ENCODE measurements around the gene VTI1A. TPM values are rescaled to one million over a fixed set of nuclear protein-coding genes. Genes with fewer than 3 reads are reported as not detected.

Gene VTI1A
- total RNA-seq, 2 experiments from 2014 or later = 39.0 to 54.6 TPM

- ATAC-seq = no peak
- CTCF ChIA-PET = no interaction called here
- no peak overlapping the region for H3K4me3 Mint-ChIP-seq
These were observed 346.3 kb downstream of the VTI1A start for GRCh38 chr10:112793202-112793921.

GRCh38 chr10:112794201-112794600 is 347.2 kb downstream of the VTI1A start:
- Mint-ChIP-seq H3K36me3 (peaks cover 6% of the 10 kb centered on the region), H3K27me3 (no peaks in the 10 kb centered on the region), H3K27ac (no peak overlapping the region), H3K9me3 (ENCODE audit: low read depth) (peaks cover 5% of the 10 kb centered on the region), H3K4me3 (no peak overlapping the region), H3K4me1 (no peaks in the 10 kb centered on the region)
- DNase-seq (no peak), ATAC-seq (no peak)
- CTCF ChIA-PET = no interaction called here

More at GRCh38 chr10:112793202-112793921, 346.3 kb downstream of the VTI1A start:
- DNase-seq = no peak
- Mint-ChIP-seq H3K36me3 (peaks cover 7% of the 10 kb centered on the region), H3K27ac (no peak overlapping the region), H3K27me3 (no peaks in the 10 kb centered on the region), H3K9me3 (ENCODE audit: low read depth) (peaks cover 6% of the 10 kb centered on the region), H3K4me1 (no peaks in the 10 kb centered on the region)

GRCh38 chr10:112795067-112795466 is 348.1 kb downstream of the VTI1A start:
- H3K4me3 Mint-ChIP-seq = no peak overlapping the region
- no peak for ATAC-seq

GRCh38 chr10:112797197-112797596 is 350.2 kb downstream of the VTI1A start:
- no peak overlapping the region for H3K4me3 Mint-ChIP-seq
- CTCF ChIA-PET = no interaction called here
- ATAC-seq (no peak), DNase-seq (no peak)
- no peaks in the 10 kb centered on the region for H3K4me1 Mint-ChIP-seq
- H3K36me3 Mint-ChIP-seq = no peaks in the 10 kb centered on the region
- no peaks in the 10 kb centered on the region for H3K27me3 Mint-ChIP-seq
- H3K9me3 Mint-ChIP-seq (ENCODE audit: low read depth) = no peaks in the 10 kb centered on the region
- no peak overlapping the region for H3K27ac Mint-ChIP-seq

More at GRCh38 chr10:112795067-112795466, 348.1 kb downstream of the VTI1A start:
- DNase-seq = no peak
- CTCF ChIA-PET = no interaction called here
- H3K4me1 Mint-ChIP-seq = no peaks in the 10 kb centered on the region
- no peaks in the 10 kb centered on the region for H3K27me3 Mint-ChIP-seq
- H3K27ac Mint-ChIP-seq = no peak overlapping the region
- H3K9me3 Mint-ChIP-seq (ENCODE audit: low read depth) = peaks cover 2% of the 10 kb centered on the region
- H3K36me3 Mint-ChIP-seq = no peaks in the 10 kb centered on the region

GRCh38 chr10:112797855-112798254 is 350.8 kb downstream of the VTI1A start:
- H3K27ac Mint-ChIP-seq = no peak overlapping the region
- H3K4me1 Mint-ChIP-seq = no peaks in the 10 kb centered on the region
- no peak overlapping the region for H3K4me3 Mint-ChIP-seq
- no peaks in the 10 kb centered on the region for H3K27me3 Mint-ChIP-seq
- no peaks in the 10 kb centered on the region for H3K9me3 Mint-ChIP-seq (ENCODE audit: low read depth)
- no peak for DNase-seq
- CTCF ChIA-PET = no interaction called here
- ATAC-seq = no peak
- no peaks in the 10 kb centered on the region for H3K36me3 Mint-ChIP-seq

- no peak overlapping the region for H3K27ac Mint-ChIP-seq
- no peaks in the 10 kb centered on the region for H3K4me1 Mint-ChIP-seq
- no peaks in the 10 kb centered on the region for H3K36me3 Mint-ChIP-seq
- DNase-seq = no peak
- no peaks in the 10 kb centered on the region for H3K9me3 Mint-ChIP-seq (ENCODE audit: low read depth)
- no peaks in the 10 kb centered on the region for H3K27me3 Mint-ChIP-seq
- no peak overlapping the region for H3K4me3 Mint-ChIP-seq
- CTCF ChIA-PET = no interaction called here
- ATAC-seq = no peak
These were observed 352.0 kb downstream of the VTI1A start for GRCh38 chr10:112799038-112799437.

GRCh38 chr10:112799726-112800510 is 352.9 kb downstream of the VTI1A start:
- Mint-ChIP-seq H3K36me3 (no peaks in the 10 kb centered on the region), H3K4me3 (no peak overlapping the region), H3K27me3 (no peaks in the 10 kb centered on the region), H3K27ac (no peak overlapping the region), H3K4me1 (no peaks in the 10 kb centered on the region), H3K9me3 (ENCODE audit: low read depth) (no peaks in the 10 kb centered on the region)
- CTCF ChIA-PET = no interaction called here
- DNase-seq (no peak), ATAC-seq (no peak)

GRCh38 chr10:112801004-112801403 is 354.0 kb downstream of the VTI1A start:
- Mint-ChIP-seq H3K36me3 (no peaks in the 10 kb centered on the region), H3K27me3 (no peaks in the 10 kb centered on the region), H3K27ac (no peak overlapping the region), H3K9me3 (ENCODE audit: low read depth) (no peaks in the 10 kb centered on the region), H3K4me1 (no peaks in the 10 kb centered on the region), H3K4me3 (no peak overlapping the region)
- CTCF ChIA-PET = no interaction called here
- ATAC-seq = no peak
- DNase-seq = no peak

- no peak overlapping the region for H3K27ac Mint-ChIP-seq
- DNase-seq (no peak), ATAC-seq (no peak)
- H3K4me1 Mint-ChIP-seq = no peaks in the 10 kb centered on the region
- no peak overlapping the region for H3K4me3 Mint-ChIP-seq
- H3K9me3 Mint-ChIP-seq (ENCODE audit: low read depth) = no peaks in the 10 kb centered on the region
- CTCF ChIA-PET = no interaction called here
- H3K27me3 Mint-ChIP-seq = no peaks in the 10 kb centered on the region
- no peaks in the 10 kb centered on the region for H3K36me3 Mint-ChIP-seq
These were observed 354.7 kb downstream of the VTI1A start for GRCh38 chr10:112801748-112802147.

- Mint-ChIP-seq H3K27me3 (no peaks in the 10 kb centered on the region), H3K36me3 (no peaks in the 10 kb centered on the region), H3K27ac (no peak overlapping the region), H3K4me3 (no peak overlapping the region), H3K9me3 (ENCODE audit: low read depth) (no peaks in the 10 kb centered on the region), H3K4me1 (no peaks in the 10 kb centered on the region)
- no peak for ATAC-seq
- no peak for DNase-seq
- CTCF ChIA-PET = no interaction called here
These were observed 355.5 kb downstream of the VTI1A start for GRCh38 chr10:112802411-112803022.

GRCh38 chr10:112803961-112804401 is 357.0 kb downstream of the VTI1A start:
- no peaks in the 10 kb centered on the region for H3K4me1 Mint-ChIP-seq
- no peaks in the 10 kb centered on the region for H3K9me3 Mint-ChIP-seq (ENCODE audit: low read depth)
- CTCF ChIA-PET = no interaction called here
- DNase-seq (peak; percentile 22), ATAC-seq (no peak)
- H3K27ac Mint-ChIP-seq = no peak overlapping the region
- no peak overlapping the region for H3K4me3 Mint-ChIP-seq
- H3K36me3 Mint-ChIP-seq = peaks cover 2% of the 10 kb centered on the region
- no peaks in the 10 kb centered on the region for H3K27me3 Mint-ChIP-seq

- no peaks in the 10 kb centered on the region for H3K9me3 Mint-ChIP-seq (ENCODE audit: low read depth)
- CTCF ChIA-PET = no interaction called here
- H3K27ac Mint-ChIP-seq = no peak overlapping the region
- H3K27me3 Mint-ChIP-seq = no peaks in the 10 kb centered on the region
- H3K4me1 Mint-ChIP-seq = no peaks in the 10 kb centered on the region
- H3K36me3 Mint-ChIP-seq = peaks cover 3% of the 10 kb centered on the region
- no peak overlapping the region for H3K4me3 Mint-ChIP-seq
- no peak for ATAC-seq
- DNase-seq = no peak
These were observed 358.2 kb downstream of the VTI1A start for GRCh38 chr10:112805254-112805590.

GRCh38 chr10:112805701-112806100 is 358.7 kb downstream of the VTI1A start:
- Mint-ChIP-seq H3K9me3 (ENCODE audit: low read depth) (no peaks in the 10 kb centered on the region), H3K27me3 (no peaks in the 10 kb centered on the region), H3K4me3 (no peak overlapping the region), H3K4me1 (no peaks in the 10 kb centered on the region), H3K27ac (no peak overlapping the region), H3K36me3 (peaks cover 3% of the 10 kb centered on the region)
- ATAC-seq (no peak), DNase-seq (no peak)
- CTCF ChIA-PET = no interaction called here

- Mint-ChIP-seq H3K4me3 (no peak overlapping the region), H3K4me1 (no peaks in the 10 kb centered on the region), H3K27me3 (no peaks in the 10 kb centered on the region), H3K36me3 (peaks cover 3% of the 10 kb centered on the region), H3K27ac (no peak overlapping the region), H3K9me3 (ENCODE audit: low read depth) (no peaks in the 10 kb centered on the region)
- ATAC-seq (no peak), DNase-seq (no peak)
- CTCF ChIA-PET = no interaction called here
These were observed 360.0 kb downstream of the VTI1A start for GRCh38 chr10:112807013-112807412.

Data from activated CD8-positive, alpha-beta memory T cell treated with anti-CD3 and anti-CD28 coated beads, Interleukin-2, amount 10 ng/mL, durations not matched to agents 7 days and 5 days (primary cell).